GM12864 (cell line): ENCODE results near the gene GALNT9.
"Not testable (repeated sequence)": the region's sequence is repeated elsewhere in the genome, so short reads cannot be mapped to it uniquely, and the experiment has no call there.

ENCODE experiments used
- DNase-seq: peaks from one replicate; pipeline ENCODE4 v3.0.0-alpha.2; 2011; ENCODE audit warnings: low read depth
- H3K4me3 ChIP-seq: 2 replicates; pipeline ENCODE4 v1.5.1; 2011; ENCODE audit warnings: mild to moderate bottlenecking, low read depth, low read length, control low read depth
- CTCF ChIP-seq: IDR thresholded peaks from 2 replicates; pipeline ENCODE4 v1.5.1; 2011; ENCODE audit warnings: low read depth, mild to moderate bottlenecking, moderate library complexity, low read length, control low read depth, inconsistent platforms; ENCODE audit errors: missing control alignments

The GALNT9 gene

DNA sequence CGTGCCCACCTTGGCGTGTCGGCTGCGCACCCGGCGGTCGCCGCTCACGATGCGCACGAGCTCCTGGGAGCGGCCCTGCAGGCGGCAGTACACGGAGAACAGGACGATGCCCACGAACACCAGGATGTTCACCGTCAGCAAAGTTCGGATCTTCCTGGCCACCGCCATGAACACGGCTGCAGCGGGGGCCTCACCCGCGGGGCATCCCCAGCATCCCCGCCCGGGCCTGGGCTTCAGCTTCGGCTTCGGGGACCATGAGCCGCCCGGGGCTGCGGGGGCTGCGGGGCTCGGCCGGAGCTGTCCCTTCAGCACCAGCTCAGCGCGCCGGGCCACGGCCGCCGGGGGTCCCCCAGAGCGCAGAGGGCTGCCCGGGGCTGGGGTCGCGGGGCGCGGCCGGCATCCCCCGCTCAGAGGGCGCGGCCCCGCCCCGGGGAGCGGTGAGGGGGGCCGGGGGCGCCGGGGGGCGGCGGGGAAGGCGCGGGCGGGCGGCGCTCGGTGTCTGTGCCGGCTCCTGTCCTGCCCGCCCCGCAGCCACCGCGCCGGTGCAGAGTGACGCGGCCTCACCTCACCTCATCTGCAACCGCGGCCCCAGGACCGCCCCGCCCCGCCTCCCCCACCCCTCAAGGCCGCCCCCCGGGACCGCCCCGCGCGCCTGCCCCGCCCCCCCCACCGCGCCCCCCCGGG is at the start of gene GALNT9:
GALNT9 (minus strand) TSS at position 554 of the 684 bp plus-strand sequence; CDS start at position 168, 386 bp downstream.
- DNase-seq = no peak
- TF ChIP-seq CTCF = no peak
- H3K4me3 ChIP-seq = no peak within 1 kb of the TSS

DNA sequence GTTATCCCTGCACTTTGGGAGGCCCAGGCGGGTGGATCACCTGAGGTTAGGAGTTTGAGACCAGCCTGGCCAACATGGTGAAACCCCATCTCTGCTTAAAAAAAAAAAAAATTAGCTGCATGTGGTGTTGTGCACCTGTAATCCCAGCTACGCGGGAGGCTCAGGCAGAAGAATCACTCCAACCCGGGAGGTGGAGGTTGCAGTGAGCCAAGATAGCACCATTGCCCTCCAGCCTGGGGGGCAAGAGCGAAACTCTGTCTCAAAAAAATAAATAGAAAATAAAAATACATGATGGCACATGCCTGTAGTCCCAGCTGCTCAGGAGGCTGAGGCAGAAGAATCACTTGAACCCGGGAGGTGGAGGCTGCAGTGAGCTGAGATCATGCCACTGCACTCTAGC is 49.7 kb upstream of the GALNT9 start:
- DNase-seq, H3K4me3 ChIP-seq: not testable (repeated sequence)

DNA sequence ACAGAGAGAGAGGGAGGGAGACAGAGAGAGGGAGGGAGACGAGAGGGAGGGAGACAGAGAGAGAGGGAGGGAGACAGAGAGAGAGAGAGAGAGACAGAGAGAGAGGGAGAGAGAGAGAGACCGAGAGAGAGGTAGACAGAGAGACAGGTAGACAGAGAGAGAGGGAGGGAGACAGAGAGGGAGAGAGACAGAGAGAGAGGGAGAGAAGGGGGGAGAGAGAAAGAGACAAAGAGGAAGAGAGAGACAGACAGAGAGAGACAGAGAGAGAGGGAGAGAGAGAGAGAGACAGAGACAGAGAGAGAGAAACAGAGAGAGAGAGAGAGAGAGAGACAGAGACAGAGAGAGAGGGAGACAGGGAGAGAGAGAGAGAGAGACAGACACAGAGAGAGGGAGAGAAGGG is 47.8 kb upstream of the GALNT9 start:
- H3K4me3 ChIP-seq = no peak overlapping the region

GRCh38 chr12:132376464-132376830 is 47.1 kb upstream of the GALNT9 start:
- no peak for TF ChIP-seq CTCF
- no peak for DNase-seq
- no peak overlapping the region for H3K4me3 ChIP-seq

More for the DNA sequence above, 47.8 kb upstream of the GALNT9 start:
- DNase-seq = no peak
- TF ChIP-seq CTCF = no peak

- H3K4me3 ChIP-seq = no peak overlapping the region
- DNase-seq = no peak
- no peak for TF ChIP-seq CTCF
Observed at GRCh38 chr12:132375747-132376463, 46.5 kb upstream of the GALNT9 start.

GRCh38 chr12:132374612-132375445 is 45.4 kb upstream of the GALNT9 start:
- TF ChIP-seq CTCF = no peak
- no peak overlapping the region for H3K4me3 ChIP-seq
- DNase-seq = no peak
